B cell (primary cell): ENCODE results near the gene LKAAEAR1. TPM values are rescaled to one million over a fixed set of nuclear protein-coding genes. Genes with fewer than 3 reads are reported as not detected.

ENCODE experiments used
- ATAC-seq: fragments of 200-7000 bp; cut with Tn5 transposase; one replicate; pipeline ENCODE4 v1.10.0; 2021; ENCODE audit warnings: low read depth, mild to moderate bottlenecking, moderate number of reproducible peaks, moderate library complexity
- CTCF ChIA-PET: fragments of 350-600 bp; sonication (Branson Sonifier 250); formaldehyde crosslinking; loops from one replicate; lab custom pipeline; 2021; ENCODE audit warnings: antibody characterized with exemption, inconsistent platforms; lab: Charles Lee
- POLR2A ChIA-PET: fragments of 350-600 bp; sonication (Branson Sonifier 250); formaldehyde crosslinking; loops from one replicate; lab custom pipeline; 2021; ENCODE audit warnings: antibody characterized with exemption; lab: Charles Lee
- DNase-seq: peaks from one replicate; pipeline ENCODE4 v3.0.0; 2013
- H2AFZ ChIP-seq: 2 replicates; pipeline ENCODE4 v1.6.1; 2012; ENCODE audit warnings: mild to moderate bottlenecking, low read depth, low read length; ENCODE audit not compliant: insufficient read depth, poor library complexity, severe bottlenecking
- H3K27ac ChIP-seq, 2 donors: 1 replicate in 1 of 2; 2 replicates in 1 of 2; pipeline ENCODE4 v1.5.1; 2012 to 2013; ENCODE audit warnings: low read length in 2 of 2, mild to moderate bottlenecking in 2 of 2, moderate library complexity in 1 of 2
- H3K27me3 ChIP-seq, 4 experiments: fragments of 200-600 bp in 1 of 4; sonication (generic) in 1 of 4; replicated peaks in 1 of 4; 1 replicate in 2 of 4; 2 replicates in 2 of 4; pipeline versions ENCODE4 v1.6.1 to v1.7.0; 2013 to 2016; ENCODE audit warnings: low read length in 3 of 4, mild to moderate bottlenecking in 2 of 4, mixed read lengths in 1 of 4, moderate library complexity in 1 of 4; ENCODE audit not compliant: insufficient read depth in 4 of 4, control insufficient read depth in 3 of 4; ENCODE audit errors: control extremely low read depth in 1 of 4
- H3K36me3 ChIP-seq, 2 experiments: replicated peaks in 1 of 2; 1 replicate in 1 of 2; 2 replicates in 1 of 2; pipeline versions ENCODE4 v1.6.1 to v1.7.1; 2013; ENCODE audit warnings: low read length in 1 of 2; ENCODE audit not compliant: insufficient read depth in 2 of 2, control insufficient read depth in 1 of 2; ENCODE audit errors: control extremely low read depth in 1 of 2, extremely low read depth in 1 of 2
- H3K4me1 ChIP-seq, 2 donors: fragments of 200-600 bp in 1 of 2; sonication (generic) in 1 of 2; 1 replicate in 1 of 2; 2 replicates in 1 of 2; pipeline versions ENCODE4 v1.5.1 to v1.6.1; 2013 to 2017; ENCODE audit warnings: low read length in 2 of 2; ENCODE audit not compliant: control insufficient read depth in 2 of 2, insufficient read depth in 2 of 2
- H3K4me2 ChIP-seq: replicated peaks from 2 replicates; pipeline ENCODE3; 2012; ENCODE audit warnings: mild to moderate bottlenecking, low read depth, low read length; ENCODE audit not compliant: poor library complexity, severe bottlenecking
- H3K4me3 ChIP-seq, 5 experiments: fragments of 200-600 bp in 1 of 5; sonication (generic) in 1 of 5; 1 replicate in 3 of 5; 2 replicates in 2 of 5; pipeline versions ENCODE4 v1.5.1 to v1.7.0; 2011 to 2016; ENCODE audit warnings: low read length in 4 of 5, mild to moderate bottlenecking in 4 of 5, low read depth in 2 of 5, control low read depth in 1 of 5, moderate library complexity in 1 of 5; ENCODE audit not compliant: insufficient read depth in 1 of 5; ENCODE audit errors: control extremely low read depth in 1 of 5, extremely low read depth in 1 of 5
- H3K79me2 ChIP-seq: fragments of 200-600 bp; sonication (generic); one replicate; pipeline ENCODE4 v1.6.0; 2016; ENCODE audit warnings: low read length; ENCODE audit not compliant: control insufficient read depth, insufficient read depth
- H3K9ac ChIP-seq: fragments of 200-600 bp; sonication (generic); 2 replicates; pipeline ENCODE4 v1.6.1; 2017; ENCODE audit warnings: mild to moderate bottlenecking, low read length, moderate library complexity
- H3K9me3 ChIP-seq, 3 donors: one replicate each; pipeline versions ENCODE4 v1.6.1 to v1.7.1; 2013; ENCODE audit warnings: low read length in 2 of 3; ENCODE audit not compliant: control insufficient read depth in 2 of 3, insufficient read depth in 1 of 3; ENCODE audit errors: control extremely low read depth in 1 of 3
- H4K20me1 ChIP-seq: 2 replicates; pipeline ENCODE4 v1.6.0; 2012; ENCODE audit warnings: mild to moderate bottlenecking, low read length; ENCODE audit not compliant: insufficient read depth, control insufficient read depth, poor library complexity, severe bottlenecking
- H3K27ac Mint-ChIP-seq: one replicate; pipeline ENCODE4 v1.8.0; 2021; ENCODE audit warnings: mixed read lengths
- H3K27me3 Mint-ChIP-seq: one replicate; pipeline ENCODE4 v1.8.0; 2021; ENCODE audit warnings: mixed read lengths
- H3K4me1 Mint-ChIP-seq: one replicate; pipeline ENCODE4 v1.8.0; 2021; ENCODE audit warnings: mixed read lengths
- H3K4me3 Mint-ChIP-seq: one replicate; pipeline ENCODE4 v1.8.0; 2021; ENCODE audit warnings: mixed read lengths
- H3K9me3 Mint-ChIP-seq: one replicate; pipeline ENCODE4 v1.8.0; 2022; ENCODE audit warnings: mixed read lengths; ENCODE audit not compliant: insufficient read depth
- EZH2 ChIP-seq: IDR thresholded peaks from 2 replicates; pipeline ENCODE4 v1.6.1; 2012; ENCODE audit warnings: borderline replicate concordance, low read depth, mild to moderate bottlenecking, moderate library complexity, low read length; ENCODE audit not compliant: insufficient read depth, poor library complexity, severe bottlenecking
- WGBS: methylation state at CpG from one replicate; pipeline ENCODE4 v1.1.5; 2013; ENCODE audit warnings: missing lambda C conversion rate; ENCODE audit not compliant: insufficient coverage; 5-methylcytosine and 5-hydroxymethylcytosine counted together
- intact Hi-C: fragments of 100-400 bp; cut with micrococcal nuclease; formaldehyde crosslinking; loops from one replicate; pipeline ENCODE4 v1.10.0; 2022
- polyA plus RNA-seq: library from polyadenylated mRNA; depleted of rRNA; stranded (reverse); fragments of >200 nt; gene quantifications from 2 replicates; pipeline ENCODE4 v1.2.3, GENCODE V29; 2012
- total RNA-seq, 2 donors: library from RNA; stranded (reverse); fragments of 120-200 nt in 1 of 2; gene quantifications; 1 replicate in 1 of 2; 2 replicates in 1 of 2; pipeline versions ENCODE4 v1.2.3 to v1.2.4, GENCODE V29; 2013 to 2022
- TF ChIP-seq, protein P1 (sequence below): fragments of 200-600 bp; IDR thresholded peaks from one replicate; pipeline ENCODE4 v1.8.0; 2022; ENCODE audit warnings: antibody characterized with exemption, mild to moderate bottlenecking

LKAAEAR1 gene
- total and polyA plus RNA-seq, 2 donors (not counting 1 experiment from before 2014, with no cell fraction given): 1.9 TPM; not detected in 1

DNA sequence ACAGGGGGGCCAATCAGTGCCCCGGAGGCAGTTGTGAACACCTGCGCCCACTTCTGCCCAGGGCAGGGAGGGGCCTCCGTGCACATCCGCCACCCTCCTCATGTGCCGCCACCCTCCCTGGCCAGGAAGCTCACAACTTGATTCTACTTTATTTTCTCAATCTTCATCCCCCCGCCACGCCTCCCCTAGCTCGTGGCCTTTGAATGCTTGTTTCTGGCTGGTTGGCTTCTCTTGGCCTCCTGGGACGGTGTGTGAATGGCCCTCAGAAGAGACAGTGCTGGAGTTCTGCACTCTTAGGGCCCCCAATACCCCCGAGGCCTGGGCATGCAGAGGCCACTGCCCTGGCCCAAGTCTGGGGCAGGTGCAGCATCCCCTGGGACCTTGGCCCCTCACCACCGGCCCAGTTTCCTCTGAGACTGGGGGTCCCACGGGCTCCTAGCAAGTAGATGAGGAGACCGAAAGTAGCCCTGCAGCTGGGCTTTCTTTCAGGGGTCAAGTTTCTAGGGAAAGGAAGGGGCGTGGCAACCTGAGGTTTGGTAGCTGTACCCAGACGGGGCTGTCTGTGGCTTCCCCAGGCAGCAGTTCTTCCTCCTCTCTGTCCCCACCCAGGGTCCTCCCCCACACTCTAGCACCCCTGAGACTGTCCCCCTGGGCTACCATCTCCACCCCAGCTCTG, 6.2 kb downstream of the LKAAEAR1 start:
- H3K27ac Mint-ChIP-seq: peak overlapping the region; percentile 92
- Histone ChIP-seq H3K27me3 (no peaks in the 10 kb centered on the region), H3K9me3 (no peaks in the 10 kb centered on the region), H3K4me2 (peak overlapping the region; percentile 96), H3K79me2 (peaks cover 20% of the 10 kb centered on the region), H3K27ac (peak overlapping the region; percentile 77 to 83), H2AFZ (no peak overlapping the region), H3K9ac (peak overlapping the region; percentile 85), H3K4me3 (peak overlapping the region; percentile 80 to 98 (median 96)), H4K20me1 (peaks cover 60% of the 10 kb centered on the region), H3K4me1 (peaks cover 37 to 71% of the 10 kb centered on the region in 2 donors), H3K36me3 (peaks cover 0 to 34% of the 10 kb centered on the region in 2 experiments)
- ChIA-PET CTCF (interaction anchor here (0.9 to 11.8 kb wide), 11 partner anchors 8 to 97 kb away, joined by 3 to 220 read pairs (median 4); partner anchors contain the start of genes PRPF6 and TCEA2), POLR2A (interaction anchor here (0.6 to 5.5 kb wide), 12 partner anchors 9 to 525 kb away, joined by 3 to 55 read pairs (median 6); partner anchors contain the start of genes NPBWR2, RTEL1 and TCEA2)
- peak; percentile 50 for ATAC-seq
- intact Hi-C loops: loop anchor here (2.0 to 5.0 kb wide), 3 partner anchors 121 to 213 kb away; partner anchors contain the start of genes PCMTD2, TPD52L2 and UCKL1
- no peaks in the 10 kb centered on the region for H3K9me3 Mint-ChIP-seq
- WGBS: 0% methylated on average over 12 of the region's 15 CpGs
- peaks cover 55% of the 10 kb centered on the region for H3K4me1 Mint-ChIP-seq
- H3K27me3 Mint-ChIP-seq: no peaks in the 10 kb centered on the region
- TF ChIP-seq, protein P1, sequence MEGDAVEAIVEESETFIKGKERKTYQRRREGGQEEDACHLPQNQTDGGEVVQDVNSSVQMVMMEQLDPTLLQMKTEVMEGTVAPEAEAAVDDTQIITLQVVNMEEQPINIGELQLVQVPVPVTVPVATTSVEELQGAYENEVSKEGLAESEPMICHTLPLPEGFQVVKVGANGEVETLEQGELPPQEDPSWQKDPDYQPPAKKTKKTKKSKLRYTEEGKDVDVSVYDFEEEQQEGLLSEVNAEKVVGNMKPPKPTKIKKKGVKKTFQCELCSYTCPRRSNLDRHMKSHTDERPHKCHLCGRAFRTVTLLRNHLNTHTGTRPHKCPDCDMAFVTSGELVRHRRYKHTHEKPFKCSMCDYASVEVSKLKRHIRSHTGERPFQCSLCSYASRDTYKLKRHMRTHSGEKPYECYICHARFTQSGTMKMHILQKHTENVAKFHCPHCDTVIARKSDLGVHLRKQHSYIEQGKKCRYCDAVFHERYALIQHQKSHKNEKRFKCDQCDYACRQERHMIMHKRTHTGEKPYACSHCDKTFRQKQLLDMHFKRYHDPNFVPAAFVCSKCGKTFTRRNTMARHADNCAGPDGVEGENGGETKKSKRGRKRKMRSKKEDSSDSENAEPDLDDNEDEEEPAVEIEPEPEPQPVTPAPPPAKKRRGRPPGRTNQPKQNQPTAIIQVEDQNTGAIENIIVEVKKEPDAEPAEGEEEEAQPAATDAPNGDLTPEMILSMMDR: no peak
- TF ChIP-seq EZH2: no peak
- peak; percentile 88 for DNase-seq
- H3K4me3 Mint-ChIP-seq: peak overlapping the region; percentile 87

- H3K79me2 ChIP-seq: peaks cover 20% of the 10 kb centered on the region
- peaks cover 52% of the 10 kb centered on the region for H3K4me1 Mint-ChIP-seq
- H4K20me1 ChIP-seq: peaks cover 60% of the 10 kb centered on the region
- ATAC-seq: peak; percentile 0
- H3K27ac ChIP-seq: peak overlapping the region; percentile 77 to 83
- peak overlapping the region; percentile 80 to 98 (median 96) for H3K4me3 ChIP-seq
- no peaks in the 10 kb centered on the region for H3K27me3 Mint-ChIP-seq
- H3K27ac Mint-ChIP-seq: peak overlapping the region; percentile 92
- peak overlapping the region; percentile 85 for H3K9ac ChIP-seq
- H3K4me1 ChIP-seq: peaks cover 32 to 68% of the 10 kb centered on the region in 2 donors
- H3K4me2 ChIP-seq: peak overlapping the region; percentile 96
- intact Hi-C loops: loop anchor here (2.0 to 5.0 kb wide), 3 partner anchors 120 to 213 kb away; partner anchors contain the start of genes PCMTD2, TPD52L2 and UCKL1
- H3K27me3 ChIP-seq: no peaks in the 10 kb centered on the region
- no peak for DNase-seq
- ChIA-PET CTCF (interaction anchor here (0.9 to 11.8 kb wide), 10 partner anchors 8 to 97 kb away, joined by 3 to 220 read pairs (median 4); partner anchors contain the start of genes PRPF6 and TCEA2), POLR2A (interaction anchor here (0.6 to 5.5 kb wide), 10 partner anchors 8 to 525 kb away, joined by 3 to 55 read pairs (median 10); partner anchors contain the start of gene TCEA2)
- H2AFZ ChIP-seq: no peak overlapping the region
- peaks cover 0 to 39% of the 10 kb centered on the region in 2 experiments for H3K36me3 ChIP-seq
- no peaks in the 10 kb centered on the region for H3K9me3 ChIP-seq
- H3K4me3 Mint-ChIP-seq: peak overlapping the region; percentile 87
- TF ChIP-seq EZH2: no peak
- TF ChIP-seq, protein P1: no peak
- H3K9me3 Mint-ChIP-seq: no peaks in the 10 kb centered on the region
- WGBS: 0% methylated on average over 4 of the region's 7 CpGs
These were observed 6.7 kb downstream of the LKAAEAR1 start for GRCh38 chr20:64077541-64077875.
